Right atrium auricular region (tissue), 2 donors: ENCODE results near the gene MPP4. TPM values are rescaled to one million over a fixed set of nuclear protein-coding genes. Genes with fewer than 3 reads are reported as not detected.
A peak's percentile ranks its signal among the peaks of the same experiment; 100 is the strongest.

Source experiments
- DNase-seq: peaks from one replicate; pipeline ENCODE4 v3.0.0-alpha.2; 2019; ENCODE audit warnings: low spot score
- H3K27ac ChIP-seq, 2 donors: fragments of 200-600 bp; sonication (generic); 1 replicate in 1 of 2; 2 replicates in 1 of 2; pipeline ENCODE4 v1.5.1; 2016 to 2019
- H3K27me3 ChIP-seq, 2 donors: fragments of 200-600 bp; sonication (generic); one replicate each; pipeline versions ENCODE4 v1.5.1 to v1.6.0; 2017 to 2019
- H3K36me3 ChIP-seq: fragments of 200-600 bp; sonication (generic); one replicate; pipeline ENCODE4 v1.5.1; 2016
- H3K4me1 ChIP-seq, 2 donors: fragments of 200-600 bp; sonication (generic); one replicate each; pipeline versions ENCODE4 v1.5.1 to v1.6.0; 2017 to 2019
- H3K4me3 ChIP-seq, 2 donors: fragments of 200-600 bp; sonication (generic); 1 replicate in 1 of 2; 2 replicates in 1 of 2; pipeline ENCODE4 v1.5.1; 2017 to 2019; ENCODE audit warnings: mild to moderate bottlenecking in 1 of 2, moderate library complexity in 1 of 2
- H3K9me3 ChIP-seq, 2 donors: fragments of 200-600 bp; sonication (generic); one replicate each; pipeline ENCODE4 v1.5.1; 2019
- CTCF ChIP-seq, 2 donors: fragments of 200-600 bp; sonication (generic); IDR thresholded peaks; one replicate each; pipeline ENCODE4 v1.5.1; 2019; ENCODE audit warnings: antibody characterized with exemption in 2 of 2
- total RNA-seq, 2 donors: library from RNA; depleted of rRNA; stranded (reverse); fragments of >200 nt; gene quantifications; one replicate each; pipeline ENCODE4 v1.1.0, GENCODE V29; 2016

The MPP4 gene
- total RNA-seq, 2 donors from 2014 or later: 0.35 TPM; not detected in 1

- no peak for TF ChIP-seq CTCF (IDR thresholded peaks at IDR 0.05)
- Histone ChIP-seq H3K27ac (peak overlapping the region in 1 of 2 donors; percentile 30), H3K4me1 (no peaks in the 10 kb centered on the region), H3K4me3 (no peak overlapping the region), H3K9me3 (no peaks in the 10 kb centered on the region), H3K27me3 (no peaks in the 10 kb centered on the region), H3K36me3 (peaks cover 40% of the 10 kb centered on the region)
- DNase-seq: no peak
These were observed 69.9 kb downstream of the MPP4 start for GRCh38 chr2:201628545-201628944.

GRCh38 chr2:201622306-201622970 lies 76.0 kb downstream of the MPP4 start:
- H3K4me3 ChIP-seq: no peak overlapping the region

DNA sequence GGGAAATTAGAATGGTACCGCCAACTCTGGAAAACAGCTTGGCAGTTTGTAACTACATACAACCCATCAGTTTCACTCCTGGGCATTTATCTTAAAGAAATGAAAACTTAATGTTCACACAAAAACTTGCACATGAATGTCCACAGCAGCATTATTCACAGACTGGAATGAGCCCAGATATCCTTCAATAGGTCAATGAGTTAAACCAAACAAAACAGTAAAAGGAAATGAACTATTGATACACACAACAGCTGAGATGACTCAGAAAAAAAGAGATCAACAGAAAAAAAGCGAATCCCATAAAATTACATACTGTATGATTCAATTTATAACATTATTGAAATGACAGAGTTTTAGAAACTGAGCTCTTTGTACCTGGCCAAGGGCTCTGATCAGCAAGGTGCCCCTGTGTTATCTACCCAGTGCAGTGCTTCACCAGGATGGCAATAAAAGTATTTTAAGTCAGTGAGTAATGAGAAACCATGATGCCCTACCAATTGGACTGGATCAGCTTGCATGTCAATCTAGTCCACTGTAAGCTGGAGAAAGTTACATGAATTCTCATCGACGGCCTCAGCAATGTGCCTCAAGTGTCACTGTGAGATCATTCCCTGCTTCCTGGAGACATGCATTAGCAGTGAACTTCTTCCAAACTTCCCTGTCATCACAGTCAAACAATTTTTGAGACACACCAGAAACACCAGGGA lies 77.0 kb downstream of the MPP4 start:
- Histone ChIP-seq H3K4me3 (no peak overlapping the region), H3K27ac (no peak overlapping the region)

More at GRCh38 chr2:201622306-201622970, 76.0 kb downstream of the MPP4 start:
- TF ChIP-seq CTCF (IDR thresholded peaks at IDR 0.05): no peak
- no peaks in the 10 kb centered on the region for H3K27me3 ChIP-seq
- no peaks in the 10 kb centered on the region for H3K9me3 ChIP-seq
- peaks cover 0 to 7% of the 10 kb centered on the region in 2 donors for H3K4me1 ChIP-seq
- DNase-seq: no peak
- no peak overlapping the region for H3K27ac ChIP-seq
- H3K36me3 ChIP-seq: peaks cover 3% of the 10 kb centered on the region

DNA sequence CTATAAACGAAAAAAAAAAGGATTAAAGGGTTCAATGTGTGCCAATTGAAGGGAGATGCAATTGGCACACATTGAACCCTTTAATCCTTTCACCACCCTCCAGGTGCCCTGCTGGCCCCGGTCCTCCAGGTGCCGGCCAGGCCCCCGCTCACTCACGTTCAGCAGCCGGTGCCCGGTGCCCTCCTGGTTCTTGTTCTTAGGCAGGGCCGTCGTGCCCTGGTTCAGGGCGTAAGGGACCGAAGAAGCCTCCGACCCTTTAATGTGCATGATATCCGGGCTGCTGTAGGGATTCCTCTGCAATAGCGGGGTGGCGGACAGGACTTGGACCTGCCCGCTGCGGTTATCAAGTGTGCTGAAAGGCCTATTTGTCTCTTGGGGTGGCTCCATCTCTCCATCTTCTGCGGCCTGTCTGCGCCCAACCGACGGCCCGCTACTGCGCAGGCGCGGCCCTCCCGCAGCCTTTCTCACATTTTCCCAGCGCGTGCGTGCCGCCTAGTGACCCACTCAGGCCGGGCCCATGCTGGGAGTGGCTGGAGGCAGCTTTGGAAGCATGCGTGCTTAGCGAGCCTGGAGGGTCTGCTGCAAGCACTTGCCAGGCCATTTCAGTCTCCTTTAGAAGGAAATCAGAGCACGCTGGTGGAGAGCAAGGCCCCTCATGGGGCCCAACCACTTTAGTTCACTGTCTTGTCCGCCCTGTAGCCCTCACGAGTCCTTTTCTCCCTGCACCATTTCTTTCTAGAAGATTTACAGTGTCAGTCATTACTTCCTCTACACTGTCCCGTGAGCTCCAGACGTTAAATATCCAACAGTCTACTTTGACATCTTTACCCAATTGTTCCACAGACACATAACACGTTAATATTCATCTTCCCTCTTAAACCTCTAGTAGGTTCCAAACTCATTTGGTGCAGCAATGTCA lies 79.4 kb downstream of the MPP4 start:
- peak in 1 of 2 donors; percentile 65 for TF ChIP-seq CTCF (IDR thresholded peaks at IDR 0.05)
- Histone ChIP-seq H3K9me3 (no peaks in the 10 kb centered on the region), H3K4me1 (peaks cover 0 to 7% of the 10 kb centered on the region in 2 donors), H3K27ac (no peak overlapping the region), H3K36me3 (no peaks in the 10 kb centered on the region), H3K27me3 (no peaks in the 10 kb centered on the region), H3K4me3 (peak overlapping the region in 1 of 2 donors; percentile 44)
- DNase-seq: peak; percentile 74

More for the DNA sequence above, 77.0 kb downstream of the MPP4 start:
- H3K9me3 ChIP-seq: no peaks in the 10 kb centered on the region
- H3K36me3 ChIP-seq: peaks cover 3% of the 10 kb centered on the region
- DNase-seq: no peak
- H3K27me3 ChIP-seq: no peaks in the 10 kb centered on the region
- peaks cover 0 to 7% of the 10 kb centered on the region in 2 donors for H3K4me1 ChIP-seq
- no peak for TF ChIP-seq CTCF (IDR thresholded peaks at IDR 0.05)

GRCh38 chr2:201608021-201608420 lies 90.4 kb downstream of the MPP4 start:
- no peaks in the 10 kb centered on the region for H3K4me1 ChIP-seq
- no peak for DNase-seq
- H3K27ac ChIP-seq: no peak overlapping the region
- no peaks in the 10 kb centered on the region for H3K36me3 ChIP-seq
- H3K27me3 ChIP-seq: no peaks in the 10 kb centered on the region
- no peaks in the 10 kb centered on the region for H3K9me3 ChIP-seq
- TF ChIP-seq CTCF (IDR thresholded peaks at IDR 0.05): no peak
- H3K4me3 ChIP-seq: no peak overlapping the region
